Caco-2 (cell line): ENCODE measurements around the gene PEX5L. TPM values are rescaled to one million over a fixed set of nuclear protein-coding genes. Genes with fewer than 3 reads are reported as not detected.

Experiments
- BruUV-seq: library from RNA; stranded (reverse); fragments of 400-500 nt; replicated peaks from 2 replicates; lab custom pipeline; 2021; lab: Mats Ljungman, UMichigan
- CTCF ChIA-PET: fragments of 300-600 bp; sonication (Branson Sonifier 250); formaldehyde crosslinking; loops from one replicate; lab custom pipeline; 2022; ENCODE audit warnings: antibody characterized with exemption; lab: Charles Lee
- POLR2A ChIA-PET: fragments of 300-600 bp; sonication (Branson Sonifier 250); formaldehyde crosslinking; loops from one replicate; lab custom pipeline; 2022; ENCODE audit warnings: antibody characterized with exemption; lab: Charles Lee
- DNase-seq, 2 experiments: peaks; one replicate each; pipeline versions ENCODE4 v3.0.0 to v3.0.0-alpha.2; 2020 to 2022
- H3K27me3 ChIP-seq: replicated peaks from 2 replicates; pipeline ENCODE4 v1.6.0; 2011; ENCODE audit warnings: low read length; ENCODE audit not compliant: control insufficient read depth, insufficient read depth
- H3K36me3 ChIP-seq: 2 replicates; pipeline ENCODE4 v1.5.1; 2011; ENCODE audit warnings: low read length; ENCODE audit not compliant: control insufficient read depth, insufficient read depth
- H3K4me1 ChIP-seq: fragments of 250-450 bp; sonication (Bioruptor Pico); 2 replicates; pipeline ENCODE4 v1.5.1; 2020; ENCODE audit warnings: mild to moderate bottlenecking
- H3K4me3 ChIP-seq: 2 replicates; pipeline ENCODE4 v1.5.1; 2011; ENCODE audit warnings: low read depth, mild to moderate bottlenecking, control low read depth, low read length
- H3K9me3 ChIP-seq: fragments of 250-450 bp; sonication (Bioruptor Pico); 2 replicates; pipeline ENCODE4 v1.5.1; 2020; ENCODE audit warnings: mild to moderate bottlenecking, moderate library complexity
- H3K27ac Mint-ChIP-seq: one replicate; pipeline ENCODE4 v1.8.0; 2022; ENCODE audit warnings: mixed read lengths; ENCODE audit not compliant: unreplicated experiment
- H3K27me3 Mint-ChIP-seq: one replicate; pipeline ENCODE4 v1.8.0; 2022; ENCODE audit warnings: mixed read lengths; ENCODE audit not compliant: insufficient read depth, unreplicated experiment
- H3K36me3 Mint-ChIP-seq: one replicate; pipeline ENCODE4 v1.8.0; 2022; ENCODE audit warnings: mild to moderate bottlenecking, mixed read lengths; ENCODE audit not compliant: insufficient read depth, unreplicated experiment
- H3K4me1 Mint-ChIP-seq: one replicate; pipeline ENCODE4 v1.8.0; 2022; ENCODE audit warnings: low read depth, mixed read lengths; ENCODE audit not compliant: unreplicated experiment
- H3K4me3 Mint-ChIP-seq: one replicate; pipeline ENCODE4 v1.8.0; 2022; ENCODE audit warnings: mild to moderate bottlenecking, moderate library complexity, mixed read lengths; ENCODE audit not compliant: unreplicated experiment
- H3K9me3 Mint-ChIP-seq: one replicate; pipeline ENCODE4 v1.8.0; 2022; ENCODE audit warnings: mixed read lengths; ENCODE audit not compliant: unreplicated experiment
- CTCF ChIP-seq, 2 experiments: fragments of 200-600 bp in 1 of 2; IDR thresholded peaks; 1 replicate in 1 of 2; 2 replicates in 1 of 2; pipeline versions ENCODE4 v1.5.1 to v1.8.0; 2011 to 2022; ENCODE audit warnings: antibody characterized with exemption in 1 of 2, control low read depth in 1 of 2, inconsistent platforms in 1 of 2, low read depth in 1 of 2, low read length in 1 of 2, mild to moderate bottlenecking in 1 of 2, moderate library complexity in 1 of 2; ENCODE audit not compliant: insufficient read depth in 1 of 2, severe bottlenecking in 1 of 2, unreplicated experiment in 1 of 2
- intact Hi-C: fragments of 100-400 bp; cut with micrococcal nuclease; formaldehyde crosslinking; loops from one replicate; pipeline ENCODE4 v1.10.0; 2022; ENCODE audit not compliant: unreplicated experiment
- total RNA-seq: library from RNA; stranded (reverse); gene quantifications from 2 replicates; pipeline ENCODE4 v1.2.3, GENCODE V29; 2022

The PEX5L gene
- total RNA-seq, 1 experiment from 2014 or later = not detected

- CTCF ChIA-PET = interaction anchor here (0.8 kb wide), 1 partner anchor 167 kb away, joined by 3 read pairs; no protein-coding TSS in a partner anchor
- peaks cover 14% of the 10 kb centered on the region for H3K27me3 Mint-ChIP-seq
- no TSS peak for BruUV-seq
Measured at GRCh38 chr3:179933080-179933479, 103.7 kb downstream of the PEX5L start.

GRCh38 chr3:179932674-179933073, 104.1 kb downstream of the PEX5L start:
- intact Hi-C loops = no loop called here
- Histone ChIP-seq H3K4me1 (no peaks in the 10 kb centered on the region), H3K27me3 (no peaks in the 10 kb centered on the region; the same call in 1 of the 2 replicates), H3K9me3 (no peaks in the 10 kb centered on the region), H3K36me3 (no peaks in the 10 kb centered on the region), H3K4me3 (no peak overlapping the region)
- TF ChIP-seq CTCF (IDR thresholded peaks at IDR 0.05; ENCODE audit: insufficient read depth in 1 of 2, low read depth in 1 of 2, low read length in 1 of 2, severe bottlenecking in 1 of 2, unreplicated experiment in 1 of 2) = no peak
- H3K9me3 Mint-ChIP-seq = no peaks in the 10 kb centered on the region
- H3K27me3 Mint-ChIP-seq = peaks cover 11% of the 10 kb centered on the region
- CTCF ChIA-PET = no interaction called here
- H3K4me1 Mint-ChIP-seq = no peaks in the 10 kb centered on the region
- no TSS peak for BruUV-seq
- H3K36me3 Mint-ChIP-seq = no peaks in the 10 kb centered on the region
- no peak overlapping the region for H3K27ac Mint-ChIP-seq
- POLR2A ChIA-PET = no interaction called here
- H3K4me3 Mint-ChIP-seq = no peak overlapping the region
- no peak for DNase-seq

More at GRCh38 chr3:179933080-179933479, 103.7 kb downstream of the PEX5L start:
- intact Hi-C loops = no loop called here
- Histone ChIP-seq H3K27me3 (no peaks in the 10 kb centered on the region; the same call in 1 of the 2 replicates), H3K4me1 (no peaks in the 10 kb centered on the region), H3K4me3 (no peak overlapping the region), H3K9me3 (no peaks in the 10 kb centered on the region), H3K36me3 (no peaks in the 10 kb centered on the region)
- no peak overlapping the region for H3K4me3 Mint-ChIP-seq
- DNase-seq = no peak
- POLR2A ChIA-PET = no interaction called here
- H3K36me3 Mint-ChIP-seq = no peaks in the 10 kb centered on the region
- no peak overlapping the region for H3K27ac Mint-ChIP-seq
- H3K4me1 Mint-ChIP-seq = no peaks in the 10 kb centered on the region
- no peaks in the 10 kb centered on the region for H3K9me3 Mint-ChIP-seq
- TF ChIP-seq CTCF (IDR thresholded peaks at IDR 0.05; ENCODE audit: insufficient read depth in 1 of 2, low read depth in 1 of 2, low read length in 1 of 2, severe bottlenecking in 1 of 2, unreplicated experiment in 1 of 2) = no peak

- H3K4me1 ChIP-seq = no peaks in the 10 kb centered on the region
- no peak overlapping the region for H3K27ac Mint-ChIP-seq
- CTCF ChIA-PET = interaction anchor here (0.6 to 1.7 kb wide), 4 partner anchors 10 to 547 kb away, joined by 3 to 7 read pairs (median 4); no protein-coding TSS in a partner anchor
- DNase-seq = peak; percentile 38 to 57
- no peaks in the 10 kb centered on the region; the same call in 1 of the 2 replicates for H3K27me3 ChIP-seq
- no peaks in the 10 kb centered on the region for H3K36me3 Mint-ChIP-seq
- H3K4me3 ChIP-seq = no peak overlapping the region
- no peaks in the 10 kb centered on the region for H3K9me3 ChIP-seq
- H3K27me3 Mint-ChIP-seq = peaks cover 19% of the 10 kb centered on the region
- H3K9me3 Mint-ChIP-seq = no peaks in the 10 kb centered on the region
- no TSS peak for BruUV-seq
- POLR2A ChIA-PET = no interaction called here
- H3K4me1 Mint-ChIP-seq = no peaks in the 10 kb centered on the region
- peak; percentile 76 to 85 for TF ChIP-seq CTCF (IDR thresholded peaks at IDR 0.05; ENCODE audit: insufficient read depth in 1 of 2, low read depth in 1 of 2, low read length in 1 of 2, severe bottlenecking in 1 of 2, unreplicated experiment in 1 of 2)
- intact Hi-C loops = loop anchor here (1.0 to 5.0 kb wide), 4 partner anchors 117 to 666 kb away; no protein-coding TSS in a partner anchor
- H3K36me3 ChIP-seq = no peaks in the 10 kb centered on the region
- H3K4me3 Mint-ChIP-seq = no peak overlapping the region
Measured at GRCh38 chr3:179929091-179929529, 107.6 kb downstream of the PEX5L start.
